WTC11 (cell line): ENCODE results near the gene AMDHD2. TPM values are rescaled to one million over a fixed set of nuclear protein-coding genes. Genes with fewer than 3 reads are reported as not detected.

Source experiments
- ATAC-seq: fragments of 200-7000 bp; cut with Tn5 transposase; 2 replicates; pipeline ENCODE4 v1.10.0; 2021; ENCODE audit warnings: mild to moderate bottlenecking, moderate library complexity
- CTCF ChIA-PET: fragments of 300-600 bp; sonication (Branson Sonifier 250); formaldehyde crosslinking; loops from one replicate; lab custom pipeline; 2021; ENCODE audit warnings: antibody characterized with exemption; lab: Charles Lee
- POLR2A ChIA-PET: fragments of 350-600 bp; sonication (Branson Sonifier 250); formaldehyde crosslinking; loops from one replicate; lab custom pipeline; 2021; ENCODE audit warnings: antibody characterized with exemption; lab: Charles Lee
- DNase-seq: peaks from one replicate; pipeline ENCODE4 v3.0.0; 2021; ENCODE audit warnings: low spot score
- H3K27ac Mint-ChIP-seq: 2 replicates; pipeline ENCODE4 v1.8.0; 2021; ENCODE audit warnings: mixed read lengths
- H3K27me3 Mint-ChIP-seq: 2 replicates; pipeline ENCODE4 v1.8.0; 2021; ENCODE audit warnings: low read depth, mild to moderate bottlenecking, moderate library complexity, mixed read lengths
- H3K36me3 Mint-ChIP-seq: 2 replicates; pipeline ENCODE4 v1.8.0; 2021; ENCODE audit warnings: mixed read lengths
- H3K4me1 Mint-ChIP-seq: 2 replicates; pipeline ENCODE4 v1.8.0; 2022; ENCODE audit warnings: mixed read lengths
- H3K4me3 Mint-ChIP-seq: 2 replicates; pipeline ENCODE4 v1.8.0; 2021; ENCODE audit warnings: mild to moderate bottlenecking, moderate library complexity, mixed read lengths
- H3K9me3 Mint-ChIP-seq: 2 replicates; pipeline ENCODE4 v1.8.0; 2021; ENCODE audit warnings: mixed read lengths
- FOXK1 ChIP-seq: sonication (generic); formaldehyde crosslinking; IDR thresholded peaks from 2 replicates; pipeline ENCODE4 v1.8.0; 2022; ENCODE audit warnings: mild to moderate bottlenecking, moderate library complexity, missing genetic modification reagents
- NFATC4 ChIP-seq: fragments of 250-450 bp; sonication (Bioruptor Pico); IDR thresholded peaks from 2 replicates; pipeline ENCODE4 v1.9.0; 2021; ENCODE audit warnings: mild to moderate bottlenecking
- NFYB ChIP-seq: sonication (generic); formaldehyde crosslinking; conservative IDR thresholded peaks from 2 replicates; pipeline ENCODE4 v1.8.0; 2022; ENCODE audit warnings: low read depth, missing genetic modification reagents
- TEAD4 ChIP-seq: sonication (generic); formaldehyde crosslinking; IDR thresholded peaks from 2 replicates; pipeline ENCODE4 v1.8.0; 2022; ENCODE audit warnings: mild to moderate bottlenecking, missing genetic modification reagents
- ZNF138 ChIP-seq: sonication (generic); formaldehyde crosslinking; conservative IDR thresholded peaks from 2 replicates; pipeline ENCODE4 v1.8.1; 2022; ENCODE audit warnings: mild to moderate bottlenecking, moderate library complexity, missing genetic modification reagents
- ZNF219 ChIP-seq: sonication (generic); formaldehyde crosslinking; IDR thresholded peaks from 2 replicates; pipeline ENCODE4 v1.8.0; 2023; ENCODE audit warnings: missing genetic modification reagents, mild to moderate bottlenecking, borderline replicate concordance
- total RNA-seq: library from RNA; stranded (reverse); gene quantifications from 3 replicates; pipeline ENCODE4 v1.2.3, GENCODE V29; 2021
- TF ChIP-seq, protein P1 (sequence below): sonication (generic); formaldehyde crosslinking; IDR thresholded peaks from 2 replicates; pipeline ENCODE4 v1.8.0; 2023; ENCODE audit warnings: missing genetic modification reagents, mild to moderate bottlenecking, borderline replicate concordance
- TF ChIP-seq, protein P2 (sequence below): fragments of 200-600 bp; IDR thresholded peaks from 2 replicates; pipeline ENCODE4 v1.8.0; 2022; ENCODE audit warnings: antibody characterized with exemption
- TF ChIP-seq, protein P3 (sequence below): sonication (generic); formaldehyde crosslinking; IDR thresholded peaks from 2 replicates; pipeline ENCODE4 v1.8.1; 2023; ENCODE audit warnings: mild to moderate bottlenecking, missing genetic modification reagents
- TF ChIP-seq, protein P4 (sequence below): sonication (generic); formaldehyde crosslinking; IDR thresholded peaks from 2 replicates; pipeline ENCODE4 v1.8.0; 2022; ENCODE audit warnings: mild to moderate bottlenecking, missing genetic modification reagents
- TF ChIP-seq, protein P5 (sequence below): sonication (generic); formaldehyde crosslinking; IDR thresholded peaks from 2 replicates; pipeline ENCODE4 v1.8.1; 2023; ENCODE audit warnings: mild to moderate bottlenecking, missing genetic modification reagents, borderline replicate concordance
- TF ChIP-seq, protein P6 (sequence below): fragments of 250-450 bp; sonication (Bioruptor Pico); IDR thresholded peaks from 2 replicates; pipeline ENCODE4 v2.1.2; 2022; ENCODE audit warnings: mild to moderate bottlenecking, moderate library complexity
- TF ChIP-seq, protein P7 (sequence below): sonication (generic); formaldehyde crosslinking; IDR thresholded peaks from 2 replicates; pipeline ENCODE4 v1.8.1; 2023; ENCODE audit warnings: mild to moderate bottlenecking, moderate library complexity, missing genetic modification reagents
- TF ChIP-seq, protein P8 (sequence below): fragments of 250-450 bp; sonication (Bioruptor Pico); IDR thresholded peaks from 2 replicates; pipeline ENCODE4 v1.8.0; 2021; ENCODE audit warnings: mild to moderate bottlenecking

The AMDHD2 gene
- total RNA-seq, 1 experiment from 2014 or later, result 70.9 TPM

DNA sequence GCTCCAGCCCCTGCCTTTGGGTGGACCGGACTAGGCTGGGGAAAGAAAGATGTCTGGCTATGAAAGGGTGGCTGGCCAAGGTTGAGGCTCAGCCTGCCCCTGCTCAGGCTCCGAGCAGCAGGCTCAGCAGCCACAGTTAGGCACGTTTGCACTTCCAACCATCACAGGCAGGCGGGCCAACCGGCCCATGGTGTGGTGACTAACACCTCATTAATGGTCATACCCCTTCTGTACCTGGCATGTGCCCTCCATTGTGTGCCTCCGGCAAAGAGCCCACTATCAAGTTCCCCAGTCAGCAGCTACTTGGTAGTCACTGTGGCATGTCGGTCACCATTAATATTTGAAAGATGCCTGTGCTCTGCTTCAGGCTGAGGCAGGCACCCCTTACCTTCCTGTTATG lies 38.5 kb upstream of the AMDHD2 start (continued):
- TF ChIP-seq, protein P1, sequence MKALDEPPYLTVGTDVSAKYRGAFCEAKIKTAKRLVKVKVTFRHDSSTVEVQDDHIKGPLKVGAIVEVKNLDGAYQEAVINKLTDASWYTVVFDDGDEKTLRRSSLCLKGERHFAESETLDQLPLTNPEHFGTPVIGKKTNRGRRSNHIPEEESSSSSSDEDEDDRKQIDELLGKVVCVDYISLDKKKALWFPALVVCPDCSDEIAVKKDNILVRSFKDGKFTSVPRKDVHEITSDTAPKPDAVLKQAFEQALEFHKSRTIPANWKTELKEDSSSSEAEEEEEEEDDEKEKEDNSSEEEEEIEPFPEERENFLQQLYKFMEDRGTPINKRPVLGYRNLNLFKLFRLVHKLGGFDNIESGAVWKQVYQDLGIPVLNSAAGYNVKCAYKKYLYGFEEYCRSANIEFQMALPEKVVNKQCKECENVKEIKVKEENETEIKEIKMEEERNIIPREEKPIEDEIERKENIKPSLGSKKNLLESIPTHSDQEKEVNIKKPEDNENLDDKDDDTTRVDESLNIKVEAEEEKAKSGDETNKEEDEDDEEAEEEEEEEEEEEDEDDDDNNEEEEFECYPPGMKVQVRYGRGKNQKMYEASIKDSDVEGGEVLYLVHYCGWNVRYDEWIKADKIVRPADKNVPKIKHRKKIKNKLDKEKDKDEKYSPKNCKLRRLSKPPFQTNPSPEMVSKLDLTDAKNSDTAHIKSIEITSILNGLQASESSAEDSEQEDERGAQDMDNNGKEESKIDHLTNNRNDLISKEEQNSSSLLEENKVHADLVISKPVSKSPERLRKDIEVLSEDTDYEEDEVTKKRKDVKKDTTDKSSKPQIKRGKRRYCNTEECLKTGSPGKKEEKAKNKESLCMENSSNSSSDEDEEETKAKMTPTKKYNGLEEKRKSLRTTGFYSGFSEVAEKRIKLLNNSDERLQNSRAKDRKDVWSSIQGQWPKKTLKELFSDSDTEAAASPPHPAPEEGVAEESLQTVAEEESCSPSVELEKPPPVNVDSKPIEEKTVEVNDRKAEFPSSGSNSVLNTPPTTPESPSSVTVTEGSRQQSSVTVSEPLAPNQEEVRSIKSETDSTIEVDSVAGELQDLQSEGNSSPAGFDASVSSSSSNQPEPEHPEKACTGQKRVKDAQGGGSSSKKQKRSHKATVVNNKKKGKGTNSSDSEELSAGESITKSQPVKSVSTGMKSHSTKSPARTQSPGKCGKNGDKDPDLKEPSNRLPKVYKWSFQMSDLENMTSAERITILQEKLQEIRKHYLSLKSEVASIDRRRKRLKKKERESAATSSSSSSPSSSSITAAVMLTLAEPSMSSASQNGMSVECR (CRISPR knock-in tag), result no peak
- TF ChIP-seq, protein P2, sequence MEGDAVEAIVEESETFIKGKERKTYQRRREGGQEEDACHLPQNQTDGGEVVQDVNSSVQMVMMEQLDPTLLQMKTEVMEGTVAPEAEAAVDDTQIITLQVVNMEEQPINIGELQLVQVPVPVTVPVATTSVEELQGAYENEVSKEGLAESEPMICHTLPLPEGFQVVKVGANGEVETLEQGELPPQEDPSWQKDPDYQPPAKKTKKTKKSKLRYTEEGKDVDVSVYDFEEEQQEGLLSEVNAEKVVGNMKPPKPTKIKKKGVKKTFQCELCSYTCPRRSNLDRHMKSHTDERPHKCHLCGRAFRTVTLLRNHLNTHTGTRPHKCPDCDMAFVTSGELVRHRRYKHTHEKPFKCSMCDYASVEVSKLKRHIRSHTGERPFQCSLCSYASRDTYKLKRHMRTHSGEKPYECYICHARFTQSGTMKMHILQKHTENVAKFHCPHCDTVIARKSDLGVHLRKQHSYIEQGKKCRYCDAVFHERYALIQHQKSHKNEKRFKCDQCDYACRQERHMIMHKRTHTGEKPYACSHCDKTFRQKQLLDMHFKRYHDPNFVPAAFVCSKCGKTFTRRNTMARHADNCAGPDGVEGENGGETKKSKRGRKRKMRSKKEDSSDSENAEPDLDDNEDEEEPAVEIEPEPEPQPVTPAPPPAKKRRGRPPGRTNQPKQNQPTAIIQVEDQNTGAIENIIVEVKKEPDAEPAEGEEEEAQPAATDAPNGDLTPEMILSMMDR, result no peak

DNA sequence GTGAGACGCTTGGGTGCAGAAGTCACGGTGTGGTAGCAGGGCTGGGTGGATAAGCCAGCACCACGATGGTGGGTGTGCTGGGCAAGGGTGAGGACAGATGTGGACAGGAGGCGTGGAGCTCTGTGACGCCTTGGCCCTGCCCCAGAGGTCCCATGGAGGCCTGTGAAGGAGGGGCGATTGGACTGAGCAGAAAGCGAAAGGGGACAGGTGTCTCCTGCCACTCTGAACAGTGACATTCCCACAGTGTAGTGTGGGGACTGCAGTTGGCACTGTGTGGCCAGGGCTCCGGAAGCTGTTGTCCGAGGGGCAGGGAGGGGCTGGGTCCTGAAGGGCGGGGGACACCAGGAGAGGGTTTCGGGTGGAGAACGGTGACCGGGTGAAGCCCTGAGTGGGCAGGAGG lies 37.9 kb upstream of the AMDHD2 start:
- DNase-seq, result no peak
- no peak for TF ChIP-seq NFATC4
- TF ChIP-seq FOXK1 (CRISPR knock-in tag), result no peak
- TF ChIP-seq, protein P3, sequence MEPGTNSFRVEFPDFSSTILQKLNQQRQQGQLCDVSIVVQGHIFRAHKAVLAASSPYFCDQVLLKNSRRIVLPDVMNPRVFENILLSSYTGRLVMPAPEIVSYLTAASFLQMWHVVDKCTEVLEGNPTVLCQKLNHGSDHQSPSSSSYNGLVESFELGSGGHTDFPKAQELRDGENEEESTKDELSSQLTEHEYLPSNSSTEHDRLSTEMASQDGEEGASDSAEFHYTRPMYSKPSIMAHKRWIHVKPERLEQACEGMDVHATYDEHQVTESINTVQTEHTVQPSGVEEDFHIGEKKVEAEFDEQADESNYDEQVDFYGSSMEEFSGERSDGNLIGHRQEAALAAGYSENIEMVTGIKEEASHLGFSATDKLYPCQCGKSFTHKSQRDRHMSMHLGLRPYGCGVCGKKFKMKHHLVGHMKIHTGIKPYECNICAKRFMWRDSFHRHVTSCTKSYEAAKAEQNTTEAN, result no peak
- TF ChIP-seq, protein P4, sequence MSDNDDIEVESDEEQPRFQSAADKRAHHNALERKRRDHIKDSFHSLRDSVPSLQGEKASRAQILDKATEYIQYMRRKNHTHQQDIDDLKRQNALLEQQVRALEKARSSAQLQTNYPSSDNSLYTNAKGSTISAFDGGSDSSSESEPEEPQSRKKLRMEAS (CRISPR knock-in tag), result no peak
- TF ChIP-seq TEAD4 (CRISPR knock-in tag), result no peak
- TF ChIP-seq, protein P1 (CRISPR knock-in tag), result no peak
- TF ChIP-seq, protein P5, sequence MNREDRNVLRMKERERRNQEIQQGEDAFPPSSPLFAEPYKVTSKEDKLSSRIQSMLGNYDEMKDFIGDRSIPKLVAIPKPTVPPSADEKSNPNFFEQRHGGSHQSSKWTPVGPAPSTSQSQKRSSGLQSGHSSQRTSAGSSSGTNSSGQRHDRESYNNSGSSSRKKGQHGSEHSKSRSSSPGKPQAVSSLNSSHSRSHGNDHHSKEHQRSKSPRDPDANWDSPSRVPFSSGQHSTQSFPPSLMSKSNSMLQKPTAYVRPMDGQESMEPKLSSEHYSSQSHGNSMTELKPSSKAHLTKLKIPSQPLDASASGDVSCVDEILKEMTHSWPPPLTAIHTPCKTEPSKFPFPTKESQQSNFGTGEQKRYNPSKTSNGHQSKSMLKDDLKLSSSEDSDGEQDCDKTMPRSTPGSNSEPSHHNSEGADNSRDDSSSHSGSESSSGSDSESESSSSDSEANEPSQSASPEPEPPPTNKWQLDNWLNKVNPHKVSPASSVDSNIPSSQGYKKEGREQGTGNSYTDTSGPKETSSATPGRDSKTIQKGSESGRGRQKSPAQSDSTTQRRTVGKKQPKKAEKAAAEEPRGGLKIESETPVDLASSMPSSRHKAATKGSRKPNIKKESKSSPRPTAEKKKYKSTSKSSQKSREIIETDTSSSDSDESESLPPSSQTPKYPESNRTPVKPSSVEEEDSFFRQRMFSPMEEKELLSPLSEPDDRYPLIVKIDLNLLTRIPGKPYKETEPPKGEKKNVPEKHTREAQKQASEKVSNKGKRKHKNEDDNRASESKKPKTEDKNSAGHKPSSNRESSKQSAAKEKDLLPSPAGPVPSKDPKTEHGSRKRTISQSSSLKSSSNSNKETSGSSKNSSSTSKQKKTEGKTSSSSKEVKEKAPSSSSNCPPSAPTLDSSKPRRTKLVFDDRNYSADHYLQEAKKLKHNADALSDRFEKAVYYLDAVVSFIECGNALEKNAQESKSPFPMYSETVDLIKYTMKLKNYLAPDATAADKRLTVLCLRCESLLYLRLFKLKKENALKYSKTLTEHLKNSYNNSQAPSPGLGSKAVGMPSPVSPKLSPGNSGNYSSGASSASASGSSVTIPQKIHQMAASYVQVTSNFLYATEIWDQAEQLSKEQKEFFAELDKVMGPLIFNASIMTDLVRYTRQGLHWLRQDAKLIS (CRISPR knock-in tag), result no peak
- TF ChIP-seq ZNF138, result no peak
- no peak for TF ChIP-seq ZNF219 (CRISPR knock-in tag)
- TF ChIP-seq, protein P6, sequence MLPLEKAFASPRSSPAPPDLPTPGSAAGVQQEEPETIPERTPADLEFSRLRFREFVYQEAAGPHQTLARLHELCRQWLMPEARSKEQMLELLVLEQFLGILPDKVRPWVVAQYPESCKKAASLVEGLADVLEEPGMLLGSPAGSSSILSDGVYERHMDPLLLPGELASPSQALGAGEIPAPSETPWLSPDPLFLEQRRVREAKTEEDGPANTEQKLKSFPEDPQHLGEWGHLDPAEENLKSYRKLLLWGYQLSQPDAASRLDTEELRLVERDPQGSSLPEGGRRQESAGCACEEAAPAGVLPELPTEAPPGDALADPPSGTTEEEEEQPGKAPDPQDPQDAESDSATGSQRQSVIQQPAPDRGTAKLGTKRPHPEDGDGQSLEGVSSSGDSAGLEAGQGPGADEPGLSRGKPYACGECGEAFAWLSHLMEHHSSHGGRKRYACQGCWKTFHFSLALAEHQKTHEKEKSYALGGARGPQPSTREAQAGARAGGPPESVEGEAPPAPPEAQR (CRISPR knock-in tag), result no peak
- no peak for TF ChIP-seq NFYB (CRISPR knock-in tag)
- TF ChIP-seq, protein P7, sequence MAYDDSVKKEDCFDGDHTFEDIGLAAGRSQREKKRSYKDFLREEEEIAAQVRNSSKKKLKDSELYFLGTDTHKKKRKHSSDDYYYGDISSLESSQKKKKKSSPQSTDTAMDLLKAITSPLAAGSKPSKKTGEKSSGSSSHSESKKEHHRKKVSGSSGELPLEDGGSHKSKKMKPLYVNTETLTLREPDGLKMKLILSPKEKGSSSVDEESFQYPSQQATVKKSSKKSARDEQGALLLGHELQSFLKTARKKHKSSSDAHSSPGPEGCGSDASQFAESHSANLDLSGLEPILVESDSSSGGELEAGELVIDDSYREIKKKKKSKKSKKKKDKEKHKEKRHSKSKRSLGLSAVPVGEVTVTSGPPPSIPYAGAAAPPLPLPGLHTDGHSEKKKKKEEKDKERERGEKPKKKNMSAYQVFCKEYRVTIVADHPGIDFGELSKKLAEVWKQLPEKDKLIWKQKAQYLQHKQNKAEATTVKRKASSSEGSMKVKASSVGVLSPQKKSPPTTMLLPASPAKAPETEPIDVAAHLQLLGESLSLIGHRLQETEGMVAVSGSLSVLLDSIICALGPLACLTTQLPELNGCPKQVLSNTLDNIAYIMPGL, result no peak
- TF ChIP-seq, protein P8, sequence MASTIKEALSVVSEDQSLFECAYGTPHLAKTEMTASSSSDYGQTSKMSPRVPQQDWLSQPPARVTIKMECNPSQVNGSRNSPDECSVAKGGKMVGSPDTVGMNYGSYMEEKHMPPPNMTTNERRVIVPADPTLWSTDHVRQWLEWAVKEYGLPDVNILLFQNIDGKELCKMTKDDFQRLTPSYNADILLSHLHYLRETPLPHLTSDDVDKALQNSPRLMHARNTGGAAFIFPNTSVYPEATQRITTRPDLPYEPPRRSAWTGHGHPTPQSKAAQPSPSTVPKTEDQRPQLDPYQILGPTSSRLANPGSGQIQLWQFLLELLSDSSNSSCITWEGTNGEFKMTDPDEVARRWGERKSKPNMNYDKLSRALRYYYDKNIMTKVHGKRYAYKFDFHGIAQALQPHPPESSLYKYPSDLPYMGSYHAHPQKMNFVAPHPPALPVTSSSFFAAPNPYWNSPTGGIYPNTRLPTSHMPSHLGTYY (CRISPR knock-in tag), result no peak
- TF ChIP-seq, all 79 proteins: peak for 0
- H3K27ac Mint-ChIP-seq, result peak overlapping the region; percentile 89
- no peaks in the 10 kb centered on the region for H3K9me3 Mint-ChIP-seq
- ATAC-seq, result no peak
- H3K27me3 Mint-ChIP-seq, result peaks cover 6% of the 10 kb centered on the region
- ChIA-PET CTCF (interaction anchor here (0.7 to 2.4 kb wide), 3 partner anchors 9 to 19 kb away, joined by 3 to 19 read pairs (median 3); no protein-coding TSS in a partner anchor), POLR2A (no interaction called here)
- 0 out of 2 replicates have a peak, but pooled peaks cover 2% of the 10 kb centered on the region for H3K4me1 Mint-ChIP-seq
- no peaks in the 10 kb centered on the region for H3K36me3 Mint-ChIP-seq
- no peak overlapping the region for H3K4me3 Mint-ChIP-seq
